IPS-20b (cell line): Measurements from ENCODE around the gene HYLS1.

Source experiments
- H3K27ac ChIP-seq: one replicate; pipeline ENCODE4 v1.5.1; 2013; ENCODE audit warnings: low read length
- H3K27me3 ChIP-seq: 2 replicates; pipeline ENCODE4 v1.6.1; 2013; ENCODE audit warnings: mild to moderate bottlenecking, low read length, inconsistent platforms; ENCODE audit not compliant: insufficient read depth
- H3K36me3 ChIP-seq: 2 replicates; pipeline ENCODE4 v1.6.1; 2013; ENCODE audit warnings: low read depth, mild to moderate bottlenecking, inconsistent platforms, low read length, moderate library complexity; ENCODE audit not compliant: insufficient read depth
- H3K4me1 ChIP-seq: 2 replicates; pipeline ENCODE4 v1.6.1; 2013; ENCODE audit warnings: mild to moderate bottlenecking, control low read depth, inconsistent platforms, low read length, moderate library complexity; ENCODE audit not compliant: insufficient read depth
- H3K4me3 ChIP-seq: 2 replicates; pipeline ENCODE4 v1.5.1; 2013; ENCODE audit warnings: mild to moderate bottlenecking, low read length, inconsistent platforms
- H3K9ac ChIP-seq: 2 replicates; pipeline ENCODE4 v1.6.1; 2013; ENCODE audit warnings: low read depth, mild to moderate bottlenecking, inconsistent platforms, low read length, moderate library complexity
- H3K9me3 ChIP-seq: 2 replicates; pipeline ENCODE4 v1.6.1; 2013; ENCODE audit warnings: mild to moderate bottlenecking, low read depth, low read length, inconsistent platforms; ENCODE audit not compliant: insufficient read depth

Gene HYLS1

GRCh38 chr11:125945011-125945796 lies 57.7 kb downstream of the HYLS1 start:
- no peak overlapping the region for H3K27ac ChIP-seq
- no peak overlapping the region for H3K4me3 ChIP-seq
- no peaks in the 10 kb centered on the region for H3K27me3 ChIP-seq
- H3K9ac ChIP-seq: no peak overlapping the region
- H3K36me3 ChIP-seq: no peaks in the 10 kb centered on the region
- peaks cover 6% of the 10 kb centered on the region; the same call in 1 of the 2 replicates for H3K4me1 ChIP-seq
- no peaks in the 10 kb centered on the region for H3K9me3 ChIP-seq

GRCh38 chr11:125945797-125946520 lies 58.5 kb downstream of the HYLS1 start, which contains the start of gene VSIG10L2:
Gene VSIG10L2, plus strand, starts transcription at chr11:125946044. Its CDS starts 12 bp downstream, at chr11:125946056.
- Histone ChIP-seq H3K9ac (no peak within 1 kb of the TSS), H3K4me3 (no peak within 1 kb of the TSS), H3K4me1 (peaks cover 6% of the 10 kb centered on the region; the same call in 1 of the 2 replicates)

GRCh38 chr11:125946712-125947418 lies 59.4 kb downstream of the HYLS1 start:
- Histone ChIP-seq H3K4me1 (no peaks in the 10 kb centered on the region; the same call in 1 of the 2 replicates), H3K9ac (no peak overlapping the region), H3K4me3 (no peak overlapping the region), H3K9me3 (no peaks in the 10 kb centered on the region), H3K27me3 (no peaks in the 10 kb centered on the region), H3K36me3 (no peaks in the 10 kb centered on the region), H3K27ac (no peak overlapping the region)

More at GRCh38 chr11:125945797-125946520, 58.5 kb downstream of the HYLS1 start, which contains the start of gene VSIG10L2:
- Histone ChIP-seq H3K9me3 (no peaks in the 10 kb centered on the region), H3K36me3 (no peaks in the 10 kb centered on the region), H3K27ac (no peak within 1 kb of the TSS), H3K27me3 (no peaks in the 10 kb centered on the region)

GRCh38 chr11:125947419-125948277 lies 60.2 kb downstream of the HYLS1 start:
- H3K4me1 ChIP-seq: no peaks in the 10 kb centered on the region
- H3K36me3 ChIP-seq: no peaks in the 10 kb centered on the region
- H3K9me3 ChIP-seq: no peaks in the 10 kb centered on the region
- H3K4me3 ChIP-seq: no peak overlapping the region
- H3K9ac ChIP-seq: no peak overlapping the region
- no peaks in the 10 kb centered on the region for H3K27me3 ChIP-seq
- H3K27ac ChIP-seq: no peak overlapping the region

GRCh38 chr11:125948278-125949051 lies 61.0 kb downstream of the HYLS1 start:
- Histone ChIP-seq H3K27ac (no peak overlapping the region), H3K9me3 (no peaks in the 10 kb centered on the region), H3K4me3 (no peak overlapping the region), H3K4me1 (no peaks in the 10 kb centered on the region), H3K27me3 (no peaks in the 10 kb centered on the region), H3K36me3 (no peaks in the 10 kb centered on the region), H3K9ac (no peak overlapping the region)

GRCh38 chr11:125949271-125950177 lies 62.1 kb downstream of the HYLS1 start:
- no peaks in the 10 kb centered on the region for H3K36me3 ChIP-seq
- no peaks in the 10 kb centered on the region for H3K9me3 ChIP-seq
- H3K9ac ChIP-seq: no peak overlapping the region
- H3K27ac ChIP-seq: no peak overlapping the region
- no peaks in the 10 kb centered on the region for H3K4me1 ChIP-seq
- no peak overlapping the region for H3K4me3 ChIP-seq
- H3K27me3 ChIP-seq: no peaks in the 10 kb centered on the region

GRCh38 chr11:125950178-125950490 lies 62.7 kb downstream of the HYLS1 start:
- H3K36me3 ChIP-seq: no peaks in the 10 kb centered on the region
- no peak overlapping the region for H3K27ac ChIP-seq
- no peaks in the 10 kb centered on the region for H3K4me1 ChIP-seq

More at GRCh38 chr11:125950178-125950490, 62.7 kb downstream of the HYLS1 start:
- H3K4me3 ChIP-seq: no peak overlapping the region
- no peaks in the 10 kb centered on the region for H3K27me3 ChIP-seq
- no peaks in the 10 kb centered on the region for H3K9me3 ChIP-seq
- H3K9ac ChIP-seq: no peak overlapping the region
